ENCODE data around the gene TFRC. TPM values are rescaled to one million over a fixed set of nuclear protein-coding genes. Genes with fewer than 3 reads are reported as not detected.

The TFRC gene
- polyA plus RNA-seq, 3 donors, result 6.6 to 43.1 (median 7.9) TPM

GRCh38 chr3:196047391-196048030, 34.4 kb downstream of the TFRC start:
- Histone ChIP-seq H3K9me3 (replicated peaks in 1 of 2; ENCODE audit: control insufficient read depth in 1 of 2, insufficient read depth in 1 of 2, low read length in 2 of 2) (peaks cover 0 to 9% of the 10 kb centered on the region in 2 donors), H3K4me3 (replicated peaks in 1 of 3; ENCODE audit: low read depth in 2 of 3, low read length in 3 of 3) (no peak overlapping the region), H3K4me1 (ENCODE audit: control insufficient read depth in 1 of 2, insufficient read depth in 2 of 2, low read length in 2 of 2) (no peaks in the 10 kb centered on the region), H3K27me3 (ENCODE audit: control insufficient read depth in 2 of 2, insufficient read depth in 2 of 2, low read length in 2 of 2) (no peaks in the 10 kb centered on the region), H3K79me2 (ENCODE audit: insufficient read depth, low read length) (no peaks in the 10 kb centered on the region), H2AFZ (ENCODE audit: insufficient read depth, low read depth, low read length, poor library complexity, severe bottlenecking) (no peak overlapping the region), H3K27ac (ENCODE audit: low read depth in 1 of 2, low read length in 2 of 2) (no peak overlapping the region), H3K36me3 (replicated peaks in 1 of 2; ENCODE audit: control insufficient read depth in 1 of 2, insufficient read depth in 2 of 2, low read length in 2 of 2) (peaks cover 40 to 54% of the 10 kb centered on the region in 2 donors), H3K9ac (ENCODE audit: insufficient read depth, low read length, poor library complexity, severe bottlenecking) (no peak overlapping the region), H3K4me2 (replicated peaks; ENCODE audit: extremely low read depth, low read length, poor library complexity, severe bottlenecking) (no peak overlapping the region), H4K20me1 (ENCODE audit: insufficient read depth, low read length) (no peaks in the 10 kb centered on the region)
- peaks cover 2 to 16% (median 6%) of the 10 kb centered on the region in 7 donors for H3K9me3 Mint-ChIP-seq
- peaks cover 0 to 3% (median 2%) of the 10 kb centered on the region in 3 donors for H3K27me3 Mint-ChIP-seq (ENCODE audit: low read depth in 3 of 3)
- H3K36me3 Mint-ChIP-seq, result peaks cover 48 to 72% of the 10 kb centered on the region in 2 donors
- intact Hi-C loops (cut with micrococcal nuclease), result no loop called here
- no peaks in the 10 kb centered on the region for H3K4me1 Mint-ChIP-seq
- TF ChIP-seq CTCF (IDR thresholded peaks at IDR 0.05), result no peak
- 100% methylated on average over 3 of the region's 11 CpGs for WGBS (ENCODE audit: insufficient coverage)
- peak overlapping the region in 2 of 7 donors; percentile 57 to 72 for H3K27ac Mint-ChIP-seq
- H3K4me3 Mint-ChIP-seq, result no peak overlapping the region
- DNase-seq, result no peak

- Histone ChIP-seq H3K36me3 (replicated peaks in 1 of 2; ENCODE audit: control insufficient read depth in 1 of 2, insufficient read depth in 2 of 2, low read length in 2 of 2) (peaks cover 12 to 24% of the 10 kb centered on the region in 2 donors), H3K27me3 (ENCODE audit: control insufficient read depth in 2 of 2, insufficient read depth in 2 of 2, low read length in 2 of 2) (no peaks in the 10 kb centered on the region), H3K4me1 (ENCODE audit: control insufficient read depth in 1 of 2, insufficient read depth in 2 of 2, low read length in 2 of 2) (no peaks in the 10 kb centered on the region), H3K4me2 (replicated peaks; ENCODE audit: extremely low read depth, low read length, poor library complexity, severe bottlenecking) (no peak overlapping the region), H4K20me1 (ENCODE audit: insufficient read depth, low read length) (no peaks in the 10 kb centered on the region), H3K79me2 (ENCODE audit: insufficient read depth, low read length) (no peaks in the 10 kb centered on the region), H3K9me3 (replicated peaks in 1 of 2; ENCODE audit: control insufficient read depth in 1 of 2, insufficient read depth in 1 of 2, low read length in 2 of 2) (peaks cover 0 to 9% of the 10 kb centered on the region in 2 donors), H3K4me3 (replicated peaks in 1 of 3; ENCODE audit: low read depth in 2 of 3, low read length in 3 of 3) (no peak overlapping the region), H3K27ac (ENCODE audit: low read depth in 1 of 2, low read length in 2 of 2) (no peak overlapping the region), H2AFZ (ENCODE audit: insufficient read depth, low read depth, low read length, poor library complexity, severe bottlenecking) (no peak overlapping the region), H3K9ac (ENCODE audit: insufficient read depth, low read length, poor library complexity, severe bottlenecking) (no peak overlapping the region)
- WGBS (ENCODE audit: insufficient coverage), result 98% methylated on average over 26 of the region's 27 CpGs
- H3K4me3 Mint-ChIP-seq, result no peak overlapping the region
- peaks cover 25 to 43% of the 10 kb centered on the region in 2 donors for H3K36me3 Mint-ChIP-seq
- intact Hi-C loops (cut with micrococcal nuclease), result no loop called here
- peak overlapping the region in 1 of 7 donors; percentile 62 for H3K27ac Mint-ChIP-seq
- peaks cover 0 to 5% (median 2%) of the 10 kb centered on the region in 3 donors for H3K27me3 Mint-ChIP-seq (ENCODE audit: low read depth in 3 of 3)
- H3K9me3 Mint-ChIP-seq, result peaks cover 4 to 28% (median 18%) of the 10 kb centered on the region in 7 donors
- no peaks in the 10 kb centered on the region for H3K4me1 Mint-ChIP-seq
- TF ChIP-seq CTCF (IDR thresholded peaks at IDR 0.05), result no peak
- no peak for DNase-seq
Observed at GRCh38 chr3:196044513-196044912, 37.4 kb downstream of the TFRC start.
